GM18951 (cell line): ENCODE measurements around the gene TRAF1.
"Not testable (repeated sequence)": the region's sequence is repeated elsewhere in the genome, so short reads cannot be mapped to it uniquely, and the experiment has no call there.

ENCODE experiments used
- POLR2A ChIP-seq: IDR thresholded peaks from 4 replicates; pipeline ENCODE4 v1.6.1; 2011; ENCODE audit warnings: mild to moderate bottlenecking; ENCODE audit not compliant: insufficient read length, insufficient read depth; ENCODE audit errors: extremely low read depth
- in situ Hi-C: fragments of 300-500 bp; cut with MboI; formaldehyde crosslinking; loops from one replicate; pipeline ENCODE4 v1.12.0; 2022; ENCODE audit warnings: low sequenced_read_pairs, mixed read lengths, inconsistent platforms; ENCODE audit not compliant: unreplicated experiment

Gene TRAF1, protein sequence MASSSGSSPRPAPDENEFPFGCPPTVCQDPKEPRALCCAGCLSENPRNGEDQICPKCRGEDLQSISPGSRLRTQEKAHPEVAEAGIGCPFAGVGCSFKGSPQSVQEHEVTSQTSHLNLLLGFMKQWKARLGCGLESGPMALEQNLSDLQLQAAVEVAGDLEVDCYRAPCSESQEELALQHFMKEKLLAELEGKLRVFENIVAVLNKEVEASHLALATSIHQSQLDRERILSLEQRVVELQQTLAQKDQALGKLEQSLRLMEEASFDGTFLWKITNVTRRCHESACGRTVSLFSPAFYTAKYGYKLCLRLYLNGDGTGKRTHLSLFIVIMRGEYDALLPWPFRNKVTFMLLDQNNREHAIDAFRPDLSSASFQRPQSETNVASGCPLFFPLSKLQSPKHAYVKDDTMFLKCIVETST

DNA sequence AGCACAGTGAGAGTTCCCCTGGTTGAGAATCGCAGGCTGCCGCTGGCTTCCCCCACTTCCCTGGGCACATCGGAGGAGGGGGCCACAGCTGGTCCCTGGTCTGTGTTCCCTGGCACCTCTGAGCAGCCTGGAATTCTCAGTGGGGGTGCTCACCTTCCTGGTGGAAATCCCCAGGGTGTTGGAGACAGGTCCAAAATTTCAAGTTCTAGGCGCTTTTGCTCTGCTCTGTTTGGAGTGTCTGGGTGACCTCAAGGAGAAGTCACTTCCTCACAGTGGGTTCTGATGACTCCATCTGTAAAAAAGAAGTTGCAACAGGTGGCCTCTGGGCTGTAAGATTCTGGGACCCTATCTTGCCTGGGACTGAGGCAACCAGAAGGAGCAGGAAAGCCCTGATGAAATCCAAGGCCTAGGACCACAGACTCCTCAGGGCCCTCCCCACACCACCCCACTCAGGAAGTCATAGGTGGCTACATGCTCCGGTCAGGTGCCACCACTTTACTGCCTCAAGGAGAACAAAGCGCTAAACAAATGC lies at the start of gene TRAF1:
Gene TRAF1 (minus strand): TSS at position 400 of the 532 bp plus-strand sequence. CDS start 721 bp downstream, outside the sequence.
- no peak for TF ChIP-seq POLR2A
- in situ Hi-C loops = no loop called here

DNA sequence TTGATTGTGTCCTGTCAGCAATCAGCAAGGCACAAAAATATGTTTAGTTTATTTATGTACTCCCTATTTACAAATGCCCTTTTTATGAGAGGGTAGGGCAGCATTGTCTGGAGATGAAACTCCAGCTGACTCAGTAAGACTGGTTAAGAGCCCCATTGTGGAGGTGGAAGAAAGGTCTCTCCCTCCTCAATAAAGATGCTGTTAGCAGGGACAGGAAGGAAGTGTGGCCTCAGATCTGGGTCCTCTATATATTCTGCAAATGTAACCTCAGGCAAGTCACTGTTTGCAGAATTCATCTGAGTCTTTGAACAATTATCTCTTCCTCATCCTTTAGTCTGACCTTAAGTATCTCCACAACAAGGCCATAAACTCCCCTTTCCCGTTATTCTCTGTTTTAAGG lies 48.3 kb upstream of the TRAF1 start:
- TF ChIP-seq POLR2A = no peak
- in situ Hi-C loops = no loop called here

DNA sequence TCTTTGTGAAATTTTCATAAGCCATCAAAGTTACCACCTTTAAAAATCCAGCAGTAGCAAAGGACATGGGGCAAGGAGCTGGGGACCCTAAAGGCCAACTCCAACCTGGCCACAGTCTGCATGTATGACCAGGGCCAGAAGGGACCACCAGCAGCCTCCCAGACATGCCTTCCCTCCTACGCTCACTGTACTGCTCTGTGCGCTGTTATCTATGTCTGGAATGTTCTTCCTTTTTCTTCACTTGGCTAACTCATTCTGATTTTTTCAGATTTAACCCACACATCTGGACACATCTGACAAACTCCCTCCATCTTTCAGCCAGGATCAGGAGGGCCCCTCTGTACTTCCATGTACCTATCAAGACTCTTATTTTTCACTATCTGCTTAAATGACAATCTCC lies 47.6 kb upstream of the TRAF1 start:
- TF ChIP-seq POLR2A = no peak
- in situ Hi-C loops = no loop called here

DNA sequence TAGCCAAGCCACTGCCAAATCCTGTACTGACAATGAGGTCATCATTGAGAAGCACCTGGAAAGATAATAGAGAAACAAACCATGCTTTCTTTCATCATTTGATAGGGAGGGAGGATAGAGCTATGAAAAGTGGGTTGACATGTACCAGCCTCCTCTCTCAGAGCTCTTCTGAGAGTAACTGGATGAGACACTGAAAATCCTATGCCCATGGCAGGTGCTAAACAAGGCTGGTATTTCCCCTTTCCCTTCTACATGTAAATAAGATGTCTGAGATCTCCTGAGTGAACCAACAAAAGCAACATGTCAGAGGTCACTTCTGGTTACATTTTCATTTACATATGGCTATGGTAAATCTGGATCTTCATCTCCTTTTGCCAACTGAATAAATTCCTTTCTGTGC lies 45.3 kb upstream of the TRAF1 start:
- in situ Hi-C loops = no loop called here

DNA sequence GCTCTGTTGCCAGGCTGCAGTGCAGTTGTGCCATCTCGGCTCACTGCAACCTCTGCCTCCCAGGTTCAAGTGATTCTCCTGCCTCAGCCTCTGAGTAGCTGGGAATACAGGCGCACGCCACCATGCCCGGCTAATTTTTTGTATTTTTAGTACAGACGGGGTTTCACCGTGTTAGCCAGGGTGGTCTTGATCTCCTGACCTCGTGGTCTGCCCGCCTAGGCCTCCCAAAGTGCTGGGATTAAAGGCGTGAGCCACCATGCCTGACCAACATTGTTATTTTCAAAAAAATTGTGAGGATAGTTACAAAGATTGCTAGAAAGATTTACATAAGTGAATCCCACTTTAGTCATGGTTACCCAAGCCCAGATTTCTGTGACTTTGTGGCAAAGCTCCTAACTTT lies 44.9 kb upstream of the TRAF1 start:
- in situ Hi-C loops = not testable (repeated sequence)

More for the DNA sequence above, 45.3 kb upstream of the TRAF1 start:
- TF ChIP-seq POLR2A = no peak

DNA sequence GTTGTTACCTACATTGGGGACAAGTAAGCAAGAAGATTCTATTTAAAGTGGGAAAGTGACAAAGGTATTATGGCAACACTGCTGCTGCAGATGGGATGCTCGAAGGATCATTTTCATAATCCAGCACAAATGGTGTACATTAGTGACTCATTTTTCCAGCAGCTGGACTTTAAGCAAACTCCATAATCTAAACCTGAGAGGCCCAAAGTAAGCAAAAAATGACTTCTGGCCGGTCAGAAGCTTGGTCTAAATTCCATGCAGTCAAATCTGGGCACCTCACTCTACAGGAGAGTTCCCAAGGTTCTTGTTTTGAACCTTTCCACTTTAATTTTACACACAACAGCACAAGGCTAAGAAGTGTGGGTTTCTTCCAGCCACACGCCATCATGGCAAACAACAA lies 43.6 kb upstream of the TRAF1 start:
- in situ Hi-C loops = no loop called here
- no peak for TF ChIP-seq POLR2A

DNA sequence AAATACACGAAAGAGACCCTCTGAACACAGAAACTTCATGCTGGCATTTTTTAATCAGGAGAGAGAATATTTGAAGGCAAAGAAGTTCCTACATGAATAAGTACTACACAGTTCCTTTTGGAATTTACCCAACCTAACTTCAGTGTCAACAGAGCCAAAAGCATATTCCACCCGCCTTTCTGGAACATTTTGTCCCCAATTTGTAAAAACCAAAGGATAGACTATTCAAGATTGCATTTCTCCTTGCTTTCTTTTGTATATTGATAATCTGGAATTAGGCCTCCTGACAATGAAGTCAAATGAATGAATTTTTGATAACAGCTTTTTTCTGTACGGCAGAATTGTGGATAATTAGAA lies 39.4 kb upstream of the TRAF1 start:
- in situ Hi-C loops = no loop called here

DNA sequence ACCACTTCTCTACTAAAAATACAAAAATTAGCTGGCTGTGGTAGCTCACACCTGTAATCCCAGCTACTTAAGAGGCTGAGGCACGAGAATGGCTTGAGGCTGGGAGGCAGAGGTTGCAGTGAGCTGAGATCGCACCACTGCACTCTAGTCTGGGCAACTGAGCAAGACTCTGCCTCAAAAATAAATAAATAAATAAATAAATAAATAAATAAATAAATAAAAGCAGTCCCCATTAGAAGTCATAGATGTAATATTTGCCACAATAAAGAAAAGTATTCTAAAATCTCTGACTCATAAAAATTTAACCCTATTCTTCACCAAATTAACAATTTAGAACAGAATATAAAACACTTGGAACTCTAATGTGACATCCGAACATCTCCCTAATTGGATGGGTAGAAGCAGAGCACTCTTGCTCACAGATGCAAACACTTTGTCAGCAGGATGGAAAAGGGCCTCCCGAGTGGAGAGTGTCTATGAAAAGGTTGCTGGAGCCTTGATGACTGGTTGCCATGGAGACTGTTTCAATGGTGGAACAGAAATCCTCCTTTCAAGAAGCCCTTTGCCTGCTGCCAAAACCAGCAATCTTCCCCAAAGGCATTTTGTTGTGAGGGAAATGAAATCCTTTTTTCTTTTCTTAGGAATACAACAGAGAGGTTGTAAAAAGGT lies 38.9 kb upstream of the TRAF1 start:
- in situ Hi-C loops = no loop called here
- no peak for TF ChIP-seq POLR2A

More for the DNA sequence above, 39.4 kb upstream of the TRAF1 start:
- no peak for TF ChIP-seq POLR2A

DNA sequence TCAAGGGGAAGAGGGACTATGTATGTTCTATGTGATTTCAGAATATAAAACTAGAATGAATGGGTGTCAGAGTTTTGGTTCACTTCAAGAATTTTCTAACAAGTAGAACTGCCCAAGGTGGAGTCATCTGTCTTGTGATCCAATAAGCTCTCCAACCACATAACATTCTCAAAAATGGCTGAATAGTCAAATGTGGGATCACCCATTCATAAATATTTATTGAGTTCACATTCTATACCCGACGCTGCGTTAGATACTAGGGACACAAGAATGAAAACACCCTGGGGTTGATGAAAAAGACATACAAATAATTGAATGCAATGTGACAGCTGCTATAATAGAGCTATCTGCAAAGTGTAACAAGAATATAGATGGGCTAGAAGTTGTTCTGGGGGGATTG lies 35.3 kb upstream of the TRAF1 start:
- TF ChIP-seq POLR2A = no peak
- in situ Hi-C loops = no loop called here

DNA sequence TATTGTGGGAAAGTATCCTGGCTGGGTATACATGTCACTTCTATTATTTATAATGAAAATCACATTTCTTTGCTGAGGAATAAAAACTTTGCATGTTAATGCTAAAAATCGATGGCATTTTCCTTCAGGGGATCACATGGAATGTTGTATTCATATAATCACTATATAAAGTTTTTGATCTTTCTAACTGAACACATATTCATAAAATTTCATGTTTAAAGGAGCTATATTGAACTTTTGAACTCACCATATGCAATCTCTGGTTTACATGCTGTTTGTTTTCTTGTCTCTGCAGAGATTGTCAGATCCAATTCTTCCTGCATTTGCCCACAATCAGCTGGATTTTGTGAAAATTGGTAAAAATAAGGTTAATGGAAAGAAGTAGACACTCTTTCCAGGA lies 33.4 kb upstream of the TRAF1 start:
- in situ Hi-C loops = no loop called here
- no peak for TF ChIP-seq POLR2A

DNA sequence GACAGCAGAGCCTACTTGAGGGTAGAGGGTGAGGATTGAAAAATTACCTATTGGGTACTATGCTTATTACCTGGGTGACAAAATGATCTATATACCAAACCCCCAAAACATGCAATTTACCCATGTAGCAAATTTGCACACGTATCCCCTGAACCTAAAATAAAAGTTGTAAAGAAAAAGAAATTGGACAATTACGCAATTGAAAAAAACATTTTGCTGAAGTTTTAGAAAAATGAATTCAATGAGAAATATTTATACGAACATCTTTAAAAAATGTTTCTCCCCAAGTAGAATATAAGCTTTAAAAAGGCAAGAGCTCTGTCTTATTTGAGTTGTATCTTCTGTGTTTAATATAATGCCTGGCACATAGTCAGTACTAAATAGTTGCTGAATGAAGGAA lies 30.3 kb upstream of the TRAF1 start:
- TF ChIP-seq POLR2A = no peak
- in situ Hi-C loops = no loop called here

DNA sequence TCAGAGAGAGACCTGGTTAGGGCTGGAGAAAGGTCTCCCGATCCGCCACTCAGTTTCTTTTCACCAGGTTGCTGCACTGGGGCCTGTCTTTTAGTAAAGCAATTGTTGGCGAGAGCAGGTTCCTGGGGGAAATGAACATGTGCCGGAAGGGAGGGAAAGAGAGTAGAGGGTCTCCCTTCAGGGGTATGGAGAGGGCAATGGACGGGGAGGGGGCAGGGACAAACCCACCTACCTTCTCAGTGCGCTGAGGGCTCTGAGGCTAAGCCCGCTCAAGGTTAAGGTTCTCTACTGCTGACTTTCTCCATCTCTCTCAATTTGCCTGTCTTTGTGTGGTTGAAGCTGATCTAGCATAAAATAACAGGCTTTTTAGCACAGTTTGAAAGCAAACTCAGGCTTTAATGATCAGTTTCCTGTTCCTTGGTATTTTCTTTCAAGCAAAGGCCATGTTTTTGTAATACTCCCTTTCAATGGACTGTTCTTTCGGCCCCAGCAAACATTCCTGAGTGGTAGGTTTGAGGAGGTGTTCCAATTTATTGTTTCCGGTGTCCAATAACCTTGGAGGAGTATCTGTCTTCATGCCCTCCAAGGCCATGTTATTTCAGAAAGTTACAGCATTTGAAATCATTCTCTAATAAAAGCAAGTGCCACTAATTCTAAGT lies 25.5 kb upstream of the TRAF1 start:
- no peak for TF ChIP-seq POLR2A
- in situ Hi-C loops = no loop called here
